ENCODE data around the gene PHLPP1.

GRCh38 chr18:62862466-62862865 lies 147.1 kb downstream of the PHLPP1 start:
- TF ChIP-seq USF1 (IDR thresholded peaks at IDR 0.05) (no peak), NFIC (IDR thresholded peaks at IDR 0.05) (no peak), CEBPB (IDR thresholded peaks at IDR 0.05) (no peak), RAD21 (IDR thresholded peaks at IDR 0.05; ENCODE audit: low read depth) (no peak), TCF12 (IDR thresholded peaks at IDR 0.05; ENCODE audit: low read depth) (no peak), REST (IDR thresholded peaks at IDR 0.05; ENCODE audit: low read depth) (no peak), CREB1 (IDR thresholded peaks at IDR 0.05; ENCODE audit: low read depth) (no peak), YY1 (IDR thresholded peaks at IDR 0.05; ENCODE audit: low read depth) (no peak), EP300 (IDR thresholded peaks at IDR 0.05; ENCODE audit: borderline replicate concordance) (no peak), TEAD4 (IDR thresholded peaks at IDR 0.05) (no peak), TAF1 (IDR thresholded peaks at IDR 0.05; ENCODE audit: low read depth) (no peak), ZBTB7A (IDR thresholded peaks at IDR 0.05; ENCODE audit: low read depth) (no peak), MAX (IDR thresholded peaks at IDR 0.05) (no peak)
